Colonic mucosa (tissue), 4 donors: ENCODE data around the gene CACNA1D. TPM values are rescaled to one million over a fixed set of nuclear protein-coding genes. Genes with fewer than 3 reads are reported as not detected.
A peak's percentile ranks its signal among the peaks of the same experiment; 100 is the strongest.
"Not testable (repeated sequence)": the region's sequence is repeated elsewhere in the genome, so short reads cannot be mapped to it uniquely, and the experiment has no call there.

Experiments used
- DNase-seq: peaks from one replicate; pipeline ENCODE4 v3.0.0-alpha.2; 2020
- H3K27ac ChIP-seq: fragments of 200-600 bp; one replicate; pipeline ENCODE4 v1.8.0; 2021
- H3K27me3 ChIP-seq: fragments of 200-600 bp; one replicate; pipeline ENCODE4 v1.8.0; 2021
- H3K36me3 ChIP-seq: fragments of 200-600 bp; one replicate; pipeline ENCODE4 v1.8.0; 2021
- H3K4me1 ChIP-seq: fragments of 200-600 bp; one replicate; pipeline ENCODE4 v1.8.0; 2021; ENCODE audit warnings: mild to moderate bottlenecking
- H3K4me3 ChIP-seq: fragments of 200-600 bp; one replicate; pipeline ENCODE4 v1.8.0; 2021
- H3K9ac ChIP-seq, 2 donors: one replicate each; pipeline ENCODE4 v1.7.0; 2013; ENCODE audit warnings: control low read depth in 2 of 2, low read depth in 2 of 2, low read length in 2 of 2
- H3K9me3 ChIP-seq: fragments of 200-600 bp; one replicate; pipeline ENCODE4 v1.8.0; 2021
- CTCF ChIP-seq: fragments of 200-600 bp; IDR thresholded peaks from one replicate; pipeline ENCODE4 v1.8.0; 2022; ENCODE audit warnings: antibody characterized with exemption, mild to moderate bottlenecking
- intact Hi-C: fragments of 100-400 bp; cut with DNase I; formaldehyde crosslinking; loops from one replicate; pipeline ENCODE4 v1.14.1; 2022
- total RNA-seq, 2 donors: library from RNA; stranded (reverse); fragmentation: NEBNext Ultra II Directional in 1 of 2; extraction: Animal tissue kit (Norgen Biotek cat#: 25700) in 1 of 2; gene quantifications; one replicate each; pipeline ENCODE4 v1.2.1, GENCODE V29; 2021
- donor health status: healthy.
- donor health status: DM: no; HTN: no; CAD: no.
- donor health status: DM: no; HTN: no; CAD: no.

CACNA1D gene
- 10 to 100 TPM in 1 of 2 donors, 1 to 10 TPM in 1; 9.6 to 17.1 TPM for total RNA-seq

- Histone ChIP-seq H3K36me3 (no peaks in the 10 kb centered on the region), H3K4me3 (peak within 1 kb of the TSS; percentile 59), H3K27me3 (peaks cover 7% of the 10 kb centered on the region), H3K9me3 (no peaks in the 10 kb centered on the region), H3K4me1 (peaks cover 9% of the 10 kb centered on the region), H3K27ac (peak within 1 kb of the TSS; percentile 66), H3K9ac (peak within 1 kb of the TSS; percentile 66 to 67)
- peak; percentile 80 for DNase-seq
- intact Hi-C loops = loop anchor here (10.0 kb wide), 1 partner anchor 119 kb away; no protein-coding TSS in a partner anchor
- no peak for TF ChIP-seq CTCF
Measured at GRCh38 chr3:53493963-53494791, at the start of gene CACNA1D. CACNA1D (plus strand) TSS chr3:53494611; CDS start chr3:53495167, 556 bp downstream.

- DNase-seq = no peak
- Histone ChIP-seq H3K27ac (no peak overlapping the region), H3K4me1 (no peaks in the 10 kb centered on the region), H3K27me3 (no peaks in the 10 kb centered on the region), H3K4me3 (no peak overlapping the region), H3K9me3 (no peaks in the 10 kb centered on the region), H3K9ac (no peak overlapping the region), H3K36me3 (no peaks in the 10 kb centered on the region)
- no peak for TF ChIP-seq CTCF
- intact Hi-C loops = no loop called here
Measured at GRCh38 chr3:53457068-53457467, 37.3 kb upstream of the CACNA1D start.

- Histone ChIP-seq H3K9ac (no peak overlapping the region), H3K9me3 (no peaks in the 10 kb centered on the region), H3K27ac (no peak overlapping the region), H3K27me3 (no peaks in the 10 kb centered on the region), H3K4me1 (no peaks in the 10 kb centered on the region), H3K4me3 (no peak overlapping the region), H3K36me3 (no peaks in the 10 kb centered on the region)
- TF ChIP-seq CTCF = no peak
- no peak for DNase-seq
- intact Hi-C loops = no loop called here
Measured at GRCh38 chr3:53460326-53460725, 34.1 kb upstream of the CACNA1D start.

GRCh38 chr3:53464424-53464823 is 30.0 kb upstream of the CACNA1D start:
- TF ChIP-seq CTCF = no peak

GRCh38 chr3:53469758-53470157 is 24.7 kb upstream of the CACNA1D start:
- intact Hi-C loops, H3K36me3 ChIP-seq, H3K4me1 ChIP-seq, H3K9me3 ChIP-seq, DNase-seq, H3K27me3 ChIP-seq, H3K27ac ChIP-seq, H3K9ac ChIP-seq, H3K4me3 ChIP-seq: not testable (repeated sequence)

More at GRCh38 chr3:53464424-53464823, 30.0 kb upstream of the CACNA1D start:
- intact Hi-C loops = no loop called here
- DNase-seq = no peak
- Histone ChIP-seq H3K9ac (no peak overlapping the region), H3K27ac (no peak overlapping the region), H3K27me3 (no peaks in the 10 kb centered on the region), H3K4me1 (no peaks in the 10 kb centered on the region), H3K4me3 (no peak overlapping the region), H3K9me3 (no peaks in the 10 kb centered on the region), H3K36me3 (no peaks in the 10 kb centered on the region)

- TF ChIP-seq CTCF = no peak
- no peaks in the 10 kb centered on the region for H3K36me3 ChIP-seq
- H3K9ac ChIP-seq = no peak overlapping the region
- no peaks in the 10 kb centered on the region for H3K27me3 ChIP-seq
- H3K4me3 ChIP-seq = no peak overlapping the region
- no peak for DNase-seq
- no peaks in the 10 kb centered on the region for H3K9me3 ChIP-seq
- H3K27ac ChIP-seq = no peak overlapping the region
- H3K4me1 ChIP-seq = no peaks in the 10 kb centered on the region
- intact Hi-C loops = no loop called here
Measured at GRCh38 chr3:53473422-53473821, 21.0 kb upstream of the CACNA1D start.

- H3K9ac ChIP-seq, DNase-seq, H3K27ac ChIP-seq, H3K9me3 ChIP-seq, H3K27me3 ChIP-seq, H3K4me3 ChIP-seq, H3K4me1 ChIP-seq, intact Hi-C loops, H3K36me3 ChIP-seq: not testable (repeated sequence)
Measured at GRCh38 chr3:53476372-53476771, 18.0 kb upstream of the CACNA1D start.

- H3K9ac ChIP-seq, intact Hi-C loops: not testable (repeated sequence)
- H3K27ac ChIP-seq = peak overlapping the region; percentile 65
Measured at GRCh38 chr3:53477689-53478088, 16.7 kb upstream of the CACNA1D start.

More at GRCh38 chr3:53477689-53478088, 16.7 kb upstream of the CACNA1D start:
- not testable (repeated sequence) for H3K4me1 ChIP-seq, H3K27me3 ChIP-seq, H3K4me3 ChIP-seq, DNase-seq, H3K9me3 ChIP-seq, H3K36me3 ChIP-seq
